Thyroid gland (tissue), 4 donors: ENCODE data around the gene DYRK1A.

Source experiments
- POLR2A ChIP-seq, 2 donors: fragments of 450-650 bp; IDR thresholded peaks; one replicate each; pipeline ENCODE4 v1.6.1; 2017; ENCODE audit warnings: antibody characterized with exemption in 2 of 2, mild to moderate bottlenecking in 2 of 2, moderate library complexity in 1 of 2
- TF ChIP-seq, protein P1 (sequence below), 6 experiments: fragments of 200-600 bp in 3 of 6; fragments of 450-650 bp in 3 of 6; sonication (generic) in 3 of 6; IDR thresholded peaks; one replicate each; pipeline ENCODE4 v1.5.1; 2016 to 2019; ENCODE audit warnings: antibody characterized with exemption in 6 of 6, mild to moderate bottlenecking in 2 of 6, inconsistent platforms in 1 of 6, moderate library complexity in 1 of 6

DNA sequence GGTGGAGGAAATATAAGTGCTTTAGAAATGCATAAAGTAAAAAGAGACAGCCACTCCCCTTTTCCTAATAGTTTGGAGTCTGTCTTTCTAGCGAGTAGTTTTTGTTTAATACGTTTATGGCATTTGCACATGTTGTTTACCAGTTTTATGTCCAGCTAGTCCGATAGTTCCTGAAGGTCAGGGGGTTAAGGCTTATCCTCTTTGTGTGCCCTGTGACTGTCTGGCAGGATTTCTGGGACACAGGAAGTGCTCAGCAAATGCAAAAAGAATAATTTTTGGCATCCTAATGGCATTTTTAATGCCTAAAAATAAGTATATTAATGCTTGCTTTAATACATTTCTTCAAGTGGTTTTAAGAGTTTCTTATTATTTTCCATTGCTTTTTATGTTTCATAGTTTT is 58.4 kb downstream of the DYRK1A start:
- TF ChIP-seq POLR2A (IDR thresholded peaks at IDR 0.05): no peak
- TF ChIP-seq, protein P1, sequence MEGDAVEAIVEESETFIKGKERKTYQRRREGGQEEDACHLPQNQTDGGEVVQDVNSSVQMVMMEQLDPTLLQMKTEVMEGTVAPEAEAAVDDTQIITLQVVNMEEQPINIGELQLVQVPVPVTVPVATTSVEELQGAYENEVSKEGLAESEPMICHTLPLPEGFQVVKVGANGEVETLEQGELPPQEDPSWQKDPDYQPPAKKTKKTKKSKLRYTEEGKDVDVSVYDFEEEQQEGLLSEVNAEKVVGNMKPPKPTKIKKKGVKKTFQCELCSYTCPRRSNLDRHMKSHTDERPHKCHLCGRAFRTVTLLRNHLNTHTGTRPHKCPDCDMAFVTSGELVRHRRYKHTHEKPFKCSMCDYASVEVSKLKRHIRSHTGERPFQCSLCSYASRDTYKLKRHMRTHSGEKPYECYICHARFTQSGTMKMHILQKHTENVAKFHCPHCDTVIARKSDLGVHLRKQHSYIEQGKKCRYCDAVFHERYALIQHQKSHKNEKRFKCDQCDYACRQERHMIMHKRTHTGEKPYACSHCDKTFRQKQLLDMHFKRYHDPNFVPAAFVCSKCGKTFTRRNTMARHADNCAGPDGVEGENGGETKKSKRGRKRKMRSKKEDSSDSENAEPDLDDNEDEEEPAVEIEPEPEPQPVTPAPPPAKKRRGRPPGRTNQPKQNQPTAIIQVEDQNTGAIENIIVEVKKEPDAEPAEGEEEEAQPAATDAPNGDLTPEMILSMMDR (IDR thresholded peaks at IDR 0.05): no peak
